Loucy (cell line): ENCODE data around the gene LANCL2.

Experiments
- H2AFZ ChIP-seq: fragments of 200-600 bp; sonication (generic); 2 replicates; pipeline ENCODE4 v1.6.0; 2016; ENCODE audit warnings: antibody characterized with exemption, mild to moderate bottlenecking, low read length, moderate library complexity
- H3F3A ChIP-seq: fragments of 200-600 bp; 2 replicates; pipeline ENCODE4 v1.6.0; 2016; ENCODE audit warnings: antibody characterized with exemption, low read depth, mild to moderate bottlenecking
- H3K27me3 ChIP-seq: fragments of 200-600 bp; sonication (generic); 2 replicates; pipeline ENCODE4 v1.6.1; 2014; ENCODE audit warnings: low read length, mild to moderate bottlenecking; ENCODE audit not compliant: insufficient read depth, poor library complexity, severe bottlenecking
- H3K36me3 ChIP-seq: fragments of 200-600 bp; sonication (generic); 2 replicates; pipeline ENCODE4 v1.6.1; 2016; ENCODE audit warnings: low read length; ENCODE audit not compliant: insufficient read depth
- H3K4me1 ChIP-seq: fragments of 200-600 bp; sonication (generic); 2 replicates; pipeline ENCODE4 v1.5.1; 2014; ENCODE audit warnings: low read length, mild to moderate bottlenecking; ENCODE audit not compliant: insufficient read depth, poor library complexity, severe bottlenecking
- H3K4me2 ChIP-seq: fragments of 200-600 bp; sonication (generic); 2 replicates; pipeline ENCODE4 v1.6.0; 2014; ENCODE audit warnings: antibody characterized with exemption, low read length, low read depth, mild to moderate bottlenecking; ENCODE audit not compliant: poor library complexity, severe bottlenecking
- H3K4me3 ChIP-seq: fragments of 200-600 bp; sonication (generic); 2 replicates; pipeline ENCODE4 v1.5.1; 2014; ENCODE audit warnings: low read length, mild to moderate bottlenecking, mixed read lengths; ENCODE audit not compliant: poor library complexity, severe bottlenecking
- H3K79me2 ChIP-seq: fragments of 200-600 bp; sonication (generic); 2 replicates; pipeline ENCODE4 v1.6.1; 2014; ENCODE audit warnings: low read length; ENCODE audit not compliant: insufficient read depth
- H3K9ac ChIP-seq: fragments of 200-600 bp; sonication (generic); 2 replicates; pipeline ENCODE4 v1.6.0; 2014; ENCODE audit warnings: mild to moderate bottlenecking, low read depth, low read length, moderate library complexity; ENCODE audit not compliant: poor library complexity, severe bottlenecking
- H3K9me2 ChIP-seq: fragments of 200-600 bp; sonication (generic); replicated peaks from 2 replicates; pipeline ENCODE4 v1.6.1; 2016; ENCODE audit warnings: low read depth, low read length, mixed read lengths
- H3K9me3 ChIP-seq: fragments of 200-600 bp; sonication (generic); 2 replicates; pipeline ENCODE4 v1.6.1; 2014; ENCODE audit warnings: mild to moderate bottlenecking, antibody characterized with exemption, low read length, low read depth; ENCODE audit not compliant: insufficient read depth
- H4K20me1 ChIP-seq: fragments of 200-600 bp; sonication (generic); 2 replicates; pipeline ENCODE4 v1.6.0; 2014; ENCODE audit warnings: antibody characterized with exemption, low read length, mild to moderate bottlenecking; ENCODE audit not compliant: insufficient read depth, poor library complexity, severe bottlenecking
- EZH2phosphoT487 ChIP-seq: fragments of 200-600 bp; IDR thresholded peaks from 2 replicates; pipeline ENCODE4 v1.6.1; 2018; ENCODE audit warnings: antibody characterized with exemption, mild to moderate bottlenecking, moderate library complexity, borderline replicate concordance
- TF ChIP-seq, protein P1 (sequence below): fragments of 200-600 bp; sonication (generic); conservative IDR thresholded peaks from 2 replicates; pipeline ENCODE4 v1.5.1; 2014; ENCODE audit warnings: mild to moderate bottlenecking, antibody characterized with exemption, low read length

LANCL2 gene

DNA sequence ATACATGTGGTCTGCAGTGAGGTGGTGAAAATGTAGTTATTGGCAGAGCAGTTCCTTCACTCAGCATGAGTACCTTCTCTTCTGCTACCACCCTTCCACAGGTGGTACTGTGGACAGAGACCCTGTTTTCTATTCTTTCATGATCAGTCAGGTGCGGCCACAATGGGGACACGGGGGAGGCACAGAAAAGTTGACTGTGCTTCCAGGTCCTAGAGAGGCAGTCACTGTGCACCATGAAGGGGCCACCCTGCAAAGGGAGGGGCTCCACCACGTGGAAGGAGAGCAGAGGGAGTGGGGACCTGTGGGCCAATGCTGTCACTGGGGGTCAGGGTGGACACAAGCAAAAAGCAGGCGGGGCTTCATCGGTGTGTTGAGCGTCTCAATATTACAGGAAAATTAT lies 3.6 kb upstream of the LANCL2 start:
- no peaks in the 10 kb centered on the region for H3K36me3 ChIP-seq
- no peak overlapping the region for H3K4me2 ChIP-seq
- TF ChIP-seq, protein P1, sequence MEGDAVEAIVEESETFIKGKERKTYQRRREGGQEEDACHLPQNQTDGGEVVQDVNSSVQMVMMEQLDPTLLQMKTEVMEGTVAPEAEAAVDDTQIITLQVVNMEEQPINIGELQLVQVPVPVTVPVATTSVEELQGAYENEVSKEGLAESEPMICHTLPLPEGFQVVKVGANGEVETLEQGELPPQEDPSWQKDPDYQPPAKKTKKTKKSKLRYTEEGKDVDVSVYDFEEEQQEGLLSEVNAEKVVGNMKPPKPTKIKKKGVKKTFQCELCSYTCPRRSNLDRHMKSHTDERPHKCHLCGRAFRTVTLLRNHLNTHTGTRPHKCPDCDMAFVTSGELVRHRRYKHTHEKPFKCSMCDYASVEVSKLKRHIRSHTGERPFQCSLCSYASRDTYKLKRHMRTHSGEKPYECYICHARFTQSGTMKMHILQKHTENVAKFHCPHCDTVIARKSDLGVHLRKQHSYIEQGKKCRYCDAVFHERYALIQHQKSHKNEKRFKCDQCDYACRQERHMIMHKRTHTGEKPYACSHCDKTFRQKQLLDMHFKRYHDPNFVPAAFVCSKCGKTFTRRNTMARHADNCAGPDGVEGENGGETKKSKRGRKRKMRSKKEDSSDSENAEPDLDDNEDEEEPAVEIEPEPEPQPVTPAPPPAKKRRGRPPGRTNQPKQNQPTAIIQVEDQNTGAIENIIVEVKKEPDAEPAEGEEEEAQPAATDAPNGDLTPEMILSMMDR, result no peak
- no peak for TF ChIP-seq EZH2phosphoT487
- no peaks in the 10 kb centered on the region for H3K9me2 ChIP-seq
- no peaks in the 10 kb centered on the region for H3K9me3 ChIP-seq
- H3K9ac ChIP-seq, result no peak overlapping the region
- H3K27me3 ChIP-seq, result no peaks in the 10 kb centered on the region
- no peaks in the 10 kb centered on the region for H4K20me1 ChIP-seq
- H3K4me3 ChIP-seq, result no peak overlapping the region
- no peaks in the 10 kb centered on the region for H3F3A ChIP-seq
- H3K79me2 ChIP-seq, result peaks cover 8% of the 10 kb centered on the region
- peak overlapping the region; percentile 25; the same call in 1 of the 2 replicates for H2AFZ ChIP-seq
- H3K4me1 ChIP-seq, result peaks cover 8% of the 10 kb centered on the region

DNA sequence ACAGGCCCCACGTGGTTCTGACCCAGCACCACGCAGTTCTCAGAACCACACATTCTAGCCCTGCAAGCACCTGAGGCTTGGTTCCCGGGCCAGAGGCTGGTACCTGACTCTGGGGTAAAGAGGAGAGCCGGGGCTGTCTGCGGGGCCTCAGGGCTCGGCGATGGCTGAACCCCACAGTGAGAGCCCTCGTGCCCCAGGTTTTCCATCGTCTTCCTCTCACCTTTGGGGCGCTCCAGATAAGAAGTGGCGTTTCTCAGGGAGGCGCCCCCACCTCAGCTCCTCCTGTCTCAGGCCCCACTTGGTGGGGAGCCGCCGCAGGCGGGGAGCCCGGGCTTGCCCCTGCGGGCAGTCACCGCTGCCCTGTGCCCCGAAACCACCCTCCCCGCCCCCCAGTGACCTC lies 2.2 kb upstream of the LANCL2 start:
- Histone ChIP-seq H3F3A (no peaks in the 10 kb centered on the region), H3K27me3 (no peaks in the 10 kb centered on the region)
- TF ChIP-seq EZH2phosphoT487, result no peak
- TF ChIP-seq, protein P1, result no peak

DNA sequence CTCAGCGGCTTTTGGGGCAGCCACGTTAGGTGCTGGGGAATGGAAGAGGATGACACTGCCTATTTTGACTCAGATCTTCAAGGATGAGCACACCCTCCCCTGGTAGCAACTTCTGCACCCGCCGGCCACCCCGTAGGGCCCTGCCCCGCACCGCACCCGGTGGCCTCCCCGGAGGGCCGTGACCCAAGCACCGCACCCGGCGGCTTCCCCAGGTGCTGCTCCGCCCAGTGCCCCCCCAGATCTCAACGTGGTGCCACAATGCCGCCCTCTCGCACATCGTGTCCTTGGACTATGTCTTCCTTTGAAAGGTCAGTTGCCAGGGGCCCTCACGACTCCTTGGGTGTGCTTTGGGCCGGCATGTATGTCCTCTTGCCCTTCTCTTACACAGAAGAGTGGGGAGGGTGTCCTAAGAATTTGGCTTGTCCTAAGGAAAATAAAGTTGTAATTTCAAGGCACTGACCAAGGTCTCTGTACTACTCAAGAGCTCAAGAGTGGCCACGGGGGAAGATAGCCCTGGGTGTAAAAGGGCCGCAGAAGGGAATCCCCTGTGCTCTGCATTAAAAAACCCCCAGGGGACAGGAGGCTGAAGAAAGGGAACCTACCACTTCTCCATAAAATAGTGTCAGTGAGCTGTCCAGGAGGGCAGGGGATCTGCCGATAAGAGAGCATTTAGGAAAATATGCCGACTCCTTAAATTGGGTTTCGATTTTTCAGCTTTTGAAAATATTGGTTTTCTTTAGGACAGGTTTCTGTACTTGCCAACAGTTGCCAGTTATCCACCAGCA lies 1.6 kb upstream of the LANCL2 start:
- Histone ChIP-seq H3K4me2 (no peak overlapping the region), H3K9me2 (no peaks in the 10 kb centered on the region), H3K4me1 (peaks cover 20% of the 10 kb centered on the region), H3K9ac (no peak overlapping the region), H3K79me2 (peaks cover 26% of the 10 kb centered on the region), H3K36me3 (no peaks in the 10 kb centered on the region), H3K4me3 (no peak overlapping the region), H2AFZ (no peak overlapping the region), H3K9me3 (no peaks in the 10 kb centered on the region), H3K27me3 (no peaks in the 10 kb centered on the region), H4K20me1 (no peaks in the 10 kb centered on the region), H3F3A (no peaks in the 10 kb centered on the region)
- TF ChIP-seq, protein P1, result no peak
- no peak for TF ChIP-seq EZH2phosphoT487

More for the DNA sequence above, 2.2 kb upstream of the LANCL2 start:
- Histone ChIP-seq H3K9me3 (no peaks in the 10 kb centered on the region), H3K9ac (no peak overlapping the region), H2AFZ (no peak overlapping the region), H3K9me2 (no peaks in the 10 kb centered on the region), H3K36me3 (no peaks in the 10 kb centered on the region), H3K79me2 (peaks cover 22% of the 10 kb centered on the region), H4K20me1 (no peaks in the 10 kb centered on the region), H3K4me1 (peaks cover 16% of the 10 kb centered on the region), H3K4me2 (no peak overlapping the region), H3K4me3 (no peak overlapping the region)
